Fibroblast of villous mesenchyme (primary cell): ENCODE results near the gene SLC12A1. TPM values are rescaled to one million over a fixed set of nuclear protein-coding genes. Genes with fewer than 3 reads are reported as not detected.
"Not testable (repeated sequence)": the region's sequence is repeated elsewhere in the genome, so short reads cannot be mapped to it uniquely, and the experiment has no call there.

Experiments used
- DNase-seq: peaks from one replicate; pipeline ENCODE4 v3.0.0-alpha.2; 2010; ENCODE audit warnings: low read depth
- H3K4me3 ChIP-seq: 2 replicates; pipeline ENCODE4 v1.5.1; 2011; ENCODE audit warnings: low read depth, mild to moderate bottlenecking, low read length
- CTCF ChIP-seq: IDR thresholded peaks from 2 replicates; pipeline ENCODE4 v1.5.1; 2012; ENCODE audit warnings: low read depth, mild to moderate bottlenecking, low read length; ENCODE audit not compliant: insufficient read depth
- total RNA-seq: library from RNA; depleted of rRNA; stranded (reverse); fragments of >200 nt; gene quantifications from 2 replicates; pipeline ENCODE4 v1.2.3, GENCODE V29; 2012

SLC12A1 gene
- total RNA-seq, 1 donor: not detected

GRCh38 chr15:48313216-48313615 lies 107.1 kb downstream of the SLC12A1 start:
- no peak for TF ChIP-seq CTCF
- DNase-seq: no peak

DNA sequence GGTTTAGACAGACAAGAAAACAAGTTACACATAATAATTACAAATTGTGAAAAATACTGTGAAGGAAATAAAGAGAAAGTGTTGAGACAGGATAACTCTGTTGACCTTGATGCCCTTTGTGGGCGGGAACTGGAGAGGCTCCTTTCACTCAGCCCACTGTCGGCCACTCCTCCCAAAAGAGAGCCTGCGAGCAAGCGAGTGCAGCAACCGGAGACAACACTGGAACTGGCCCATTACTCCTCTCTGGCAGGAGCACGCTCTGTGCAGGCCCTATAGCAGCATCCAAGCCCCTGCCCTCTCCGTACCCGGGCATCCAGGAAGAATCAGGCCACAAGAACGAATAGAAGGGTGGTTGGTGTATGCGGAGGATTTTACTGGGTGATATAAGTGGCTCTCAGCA lies 108.9 kb downstream of the SLC12A1 start:
- no peak for TF ChIP-seq CTCF
- DNase-seq: no peak

More at GRCh38 chr15:48313216-48313615, 107.1 kb downstream of the SLC12A1 start:
- H3K4me3 ChIP-seq: no peak overlapping the region

DNA sequence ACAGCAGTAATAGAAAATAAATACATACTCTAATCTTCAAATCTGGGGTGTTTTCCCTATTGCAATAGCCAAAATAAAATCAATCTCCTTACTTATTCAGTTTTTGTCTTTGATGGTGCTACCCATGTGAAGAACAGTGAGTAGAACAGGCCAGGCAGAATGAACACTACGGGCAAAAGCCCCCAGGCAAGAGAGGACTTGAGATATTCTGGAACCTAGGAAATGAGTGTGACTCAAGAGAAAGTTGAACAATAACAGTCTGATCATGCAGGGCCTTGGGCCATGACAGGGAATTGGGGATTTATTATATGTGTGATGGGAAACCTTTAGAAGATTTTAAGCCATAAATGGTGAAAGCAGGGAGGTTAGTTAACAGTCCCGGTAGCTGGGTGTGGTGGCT lies 111.1 kb downstream of the SLC12A1 start:
- DNase-seq: no peak
- H3K4me3 ChIP-seq: no peak overlapping the region
- TF ChIP-seq CTCF: no peak

More for the DNA sequence above, 108.9 kb downstream of the SLC12A1 start:
- H3K4me3 ChIP-seq: no peak overlapping the region

DNA sequence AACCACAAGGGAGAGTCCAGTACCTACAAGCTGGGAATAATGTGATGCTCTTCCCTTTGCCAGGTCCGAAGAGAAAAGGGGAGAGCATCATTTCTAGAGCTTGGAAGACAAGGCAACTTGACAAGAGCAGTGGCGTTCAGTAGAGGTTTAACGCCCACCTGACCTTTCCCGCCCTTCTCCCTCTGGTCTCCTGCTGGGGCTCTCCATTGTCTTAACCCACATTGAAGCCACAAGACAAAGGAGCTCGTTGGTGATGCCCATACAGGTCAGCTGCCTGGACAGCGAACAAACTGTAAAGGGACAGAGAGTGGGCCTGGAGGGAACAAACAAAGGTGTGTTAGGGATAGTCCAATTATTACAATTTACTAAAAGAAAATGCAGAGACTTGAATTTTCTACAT lies 112.0 kb downstream of the SLC12A1 start:
- no peak for DNase-seq
- no peak overlapping the region for H3K4me3 ChIP-seq
- no peak for TF ChIP-seq CTCF

- H3K4me3 ChIP-seq: no peak overlapping the region
- DNase-seq: no peak
- TF ChIP-seq CTCF: no peak
Measured at GRCh38 chr15:48323294-48323693, 117.2 kb downstream of the SLC12A1 start.

- no peak for DNase-seq
- no peak overlapping the region for H3K4me3 ChIP-seq
- no peak for TF ChIP-seq CTCF
Measured at GRCh38 chr15:48324949-48325348, 118.8 kb downstream of the SLC12A1 start.

- DNase-seq: no peak
Measured at GRCh38 chr15:48325400-48325799, 119.3 kb downstream of the SLC12A1 start.

DNA sequence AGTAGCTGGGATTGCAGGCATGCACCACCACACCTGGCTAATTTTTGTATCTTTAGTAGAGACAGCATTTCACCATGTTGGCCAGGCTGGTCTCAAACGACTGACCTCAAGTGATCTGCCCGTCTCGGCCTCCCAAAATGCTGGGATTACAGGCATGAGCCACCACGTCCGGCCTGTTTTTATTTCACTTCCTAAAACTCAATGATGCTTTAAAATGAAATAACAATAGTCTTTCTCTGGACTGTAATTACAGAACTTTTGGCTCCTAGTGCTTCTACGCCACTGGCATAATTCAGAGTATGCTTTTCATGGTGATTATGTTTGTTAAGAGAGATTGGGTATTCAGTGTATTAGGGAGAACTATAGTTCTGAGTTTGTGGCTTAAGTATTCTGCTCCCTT lies 120.1 kb downstream of the SLC12A1 start:
- H3K4me3 ChIP-seq, DNase-seq: not testable (repeated sequence)

More at GRCh38 chr15:48325400-48325799, 119.3 kb downstream of the SLC12A1 start:
- H3K4me3 ChIP-seq: no peak overlapping the region
- TF ChIP-seq CTCF: no peak
